Measurements from ENCODE around the gene RCHY1. TPM values are rescaled to one million over a fixed set of nuclear protein-coding genes. Genes with fewer than 3 reads are reported as not detected.

Gene RCHY1
- total RNA-seq, 1 experiment from 2014 or later: 17.1 TPM

- ATAC-seq: no peak
- TF ChIP-seq CTCF (IDR thresholded peaks at IDR 0.05) (no peak), SIN3A (IDR thresholded peaks at IDR 0.05; ENCODE audit: borderline replicate concordance, insufficient read depth, low read depth, low read length) (no peak), TCF7L2 (IDR thresholded peaks at IDR 0.05; ENCODE audit: low read depth, low read length) (no peak), POLR2AphosphoS5 (IDR thresholded peaks at IDR 0.05; ENCODE audit: low read depth, low read length) (no peak), REST (IDR thresholded peaks at IDR 0.05; ENCODE audit: insufficient read depth in 1 of 2, low read depth in 2 of 2, low read length in 1 of 2) (no peak)
- Histone ChIP-seq H3K9me3 (ENCODE audit: control insufficient read depth, insufficient read depth, low read depth, low read length) (no peaks in the 10 kb centered on the region), H3K27ac (ENCODE audit: low read length) (no peak overlapping the region), H3K27me3 (ENCODE audit: control insufficient read depth, insufficient read depth, low read length) (no peaks in the 10 kb centered on the region), H3K4me1 (ENCODE audit: control insufficient read depth, insufficient read depth, low read length) (no peaks in the 10 kb centered on the region), H3K4me3 (ENCODE audit: low read depth in 2 of 2, low read length in 2 of 2) (no peak overlapping the region), H3K36me3 (ENCODE audit: control insufficient read depth, insufficient read depth, low read length) (no peaks in the 10 kb centered on the region)
- in situ Hi-C loops (cut with HindIII; ENCODE audit: low pct_unique_long_range_greater_than_20kb, low sequenced_read_pairs) (no loop called here), intact Hi-C loops (cut with micrococcal nuclease; ENCODE audit: unreplicated experiment) (no loop called here)
- ChIA-PET CTCF (no interaction called here), POLR2A (no interaction called here)
- no peak for DNase-seq (ENCODE audit: low read depth, low spot score)
- BruUV-seq (replicated peaks): no TSS peak
Observed at GRCh38 chr4:75470738-75471137, 43.5 kb downstream of the RCHY1 start.

GRCh38 chr4:75469896-75470295 is 44.3 kb downstream of the RCHY1 start:
- in situ Hi-C loops (cut with HindIII; ENCODE audit: low pct_unique_long_range_greater_than_20kb, low sequenced_read_pairs): no loop called here

More at GRCh38 chr4:75469896-75470295, 44.3 kb downstream of the RCHY1 start:
- no peak overlapping the region for H3K27ac ChIP-seq (ENCODE audit: low read length)
- H3K27me3 ChIP-seq (ENCODE audit: control insufficient read depth, insufficient read depth, low read length): no peaks in the 10 kb centered on the region
- no peaks in the 10 kb centered on the region for H3K36me3 ChIP-seq (ENCODE audit: control insufficient read depth, insufficient read depth, low read length)
- ChIA-PET POLR2A (no interaction called here), CTCF (no interaction called here)
- no TSS peak for BruUV-seq (replicated peaks)
- no peaks in the 10 kb centered on the region for H3K4me1 ChIP-seq (ENCODE audit: control insufficient read depth, insufficient read depth, low read length)
- intact Hi-C loops (cut with micrococcal nuclease; ENCODE audit: unreplicated experiment): loop anchor here (10.0 kb wide), 1 partner anchor 595 kb away; no protein-coding TSS in a partner anchor
- no peak overlapping the region for H3K4me3 ChIP-seq (ENCODE audit: low read depth in 2 of 2, low read length in 2 of 2)
- H3K9me3 ChIP-seq (ENCODE audit: control insufficient read depth, insufficient read depth, low read depth, low read length): no peaks in the 10 kb centered on the region
- no peak for ATAC-seq
- no peak for DNase-seq (ENCODE audit: low read depth, low spot score)
- TF ChIP-seq CTCF (IDR thresholded peaks at IDR 0.05) (no peak), REST (IDR thresholded peaks at IDR 0.05; ENCODE audit: insufficient read depth in 1 of 2, low read depth in 2 of 2, low read length in 1 of 2) (no peak), POLR2AphosphoS5 (IDR thresholded peaks at IDR 0.05; ENCODE audit: low read depth, low read length) (no peak), TCF7L2 (IDR thresholded peaks at IDR 0.05; ENCODE audit: low read depth, low read length) (no peak), SIN3A (IDR thresholded peaks at IDR 0.05; ENCODE audit: borderline replicate concordance, insufficient read depth, low read depth, low read length) (no peak)

All from Panc1 (cell line).